Cardiac muscle cell (in vitro differentiated cells and primary cell): Measurements from ENCODE around the gene LIX1. TPM values are rescaled to one million over a fixed set of nuclear protein-coding genes. Genes with fewer than 3 reads are reported as not detected.
A peak's percentile ranks its signal among the peaks of the same experiment; 100 is the strongest.
"Not testable (repeated sequence)": the region's sequence is repeated elsewhere in the genome, so short reads cannot be mapped to it uniquely, and the experiment has no call there.

ENCODE experiments used
- DNase-seq, 2 donors: peaks; one replicate each; pipeline versions ENCODE4 v3.0.0 to v3.0.0-alpha.2; 2010 to 2017; ENCODE audit warnings: low read depth in 1 of 2, low spot score in 1 of 2
- H3K27ac ChIP-seq: fragments of 200-600 bp; sonication (generic); 2 replicates; pipeline ENCODE4 v1.5.1; 2016
- H3K27me3 ChIP-seq: fragments of 200-600 bp; sonication (generic); 2 replicates; pipeline ENCODE4 v1.6.0; 2016; ENCODE audit warnings: control low read depth
- H3K36me3 ChIP-seq: fragments of 200-600 bp; sonication (generic); 2 replicates; pipeline ENCODE4 v1.5.1; 2016; ENCODE audit warnings: control low read depth
- H3K4me1 ChIP-seq: fragments of 200-600 bp; sonication (generic); 2 replicates; pipeline ENCODE4 v1.8.1; 2017; ENCODE audit warnings: low read depth, mild to moderate bottlenecking, mixed run types
- H3K4me3 ChIP-seq: fragments of 200-600 bp; sonication (generic); 2 replicates; pipeline ENCODE4 v1.5.1; 2016; ENCODE audit warnings: mild to moderate bottlenecking
- H3K9me3 ChIP-seq: fragments of 200-600 bp; sonication (generic); 2 replicates; pipeline ENCODE4 v1.5.1; 2017; ENCODE audit warnings: low read depth, mild to moderate bottlenecking, control low read depth
- CTCF ChIP-seq: IDR thresholded peaks from 2 replicates; pipeline ENCODE4 v1.5.1; 2012; ENCODE audit warnings: low read depth, mild to moderate bottlenecking, low read length
- polyA plus RNA-seq: library from polyadenylated mRNA; unstranded; fragments of >200 nt; fragmentation: Nextera tagmentation; extraction: Ambion mirVana; gene quantifications from 2 replicates; pipeline ENCODE4 v1.2.1, GENCODE V29; 2016
- total RNA-seq: library from RNA; depleted of rRNA; stranded (reverse); fragments of >200 nt; gene quantifications from 2 replicates; pipeline ENCODE4 v1.2.3, GENCODE V29; 2016

Gene LIX1
- total and polyA plus RNA-seq, 2 experiments from 2014 or later, result 68.1 to 96.0 TPM

DNA sequence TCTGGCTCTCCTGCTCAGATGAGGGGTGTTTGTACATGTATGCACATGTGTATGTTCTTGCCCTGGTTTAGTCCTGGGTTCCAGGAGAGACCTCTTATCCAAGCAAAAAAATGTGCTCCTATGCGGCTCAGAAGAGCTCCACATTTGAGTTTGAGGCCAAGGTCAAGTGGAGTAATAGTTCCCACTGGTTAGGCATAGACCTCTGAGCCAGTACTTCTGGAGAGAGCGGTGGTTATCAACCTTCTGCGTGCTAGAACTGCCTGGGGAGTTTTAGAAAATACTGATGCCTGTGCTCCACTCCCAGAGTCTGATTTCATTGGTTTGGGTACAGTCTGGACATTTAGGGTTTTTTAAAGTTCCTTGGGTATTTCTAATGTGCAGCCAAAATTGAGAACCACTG, 51.5 kb downstream of the LIX1 start:
- H3K4me3 ChIP-seq, result no peak overlapping the region
- peak overlapping the region; percentile 31 for H3K27ac ChIP-seq
- no peaks in the 10 kb centered on the region for H3K9me3 ChIP-seq
- H3K36me3 ChIP-seq, result peaks cover 18% of the 10 kb centered on the region
- H3K27me3 ChIP-seq, result no peaks in the 10 kb centered on the region
- H3K4me1 ChIP-seq, result peaks cover 7% of the 10 kb centered on the region
- no peak for TF ChIP-seq CTCF
- no peak for DNase-seq

DNA sequence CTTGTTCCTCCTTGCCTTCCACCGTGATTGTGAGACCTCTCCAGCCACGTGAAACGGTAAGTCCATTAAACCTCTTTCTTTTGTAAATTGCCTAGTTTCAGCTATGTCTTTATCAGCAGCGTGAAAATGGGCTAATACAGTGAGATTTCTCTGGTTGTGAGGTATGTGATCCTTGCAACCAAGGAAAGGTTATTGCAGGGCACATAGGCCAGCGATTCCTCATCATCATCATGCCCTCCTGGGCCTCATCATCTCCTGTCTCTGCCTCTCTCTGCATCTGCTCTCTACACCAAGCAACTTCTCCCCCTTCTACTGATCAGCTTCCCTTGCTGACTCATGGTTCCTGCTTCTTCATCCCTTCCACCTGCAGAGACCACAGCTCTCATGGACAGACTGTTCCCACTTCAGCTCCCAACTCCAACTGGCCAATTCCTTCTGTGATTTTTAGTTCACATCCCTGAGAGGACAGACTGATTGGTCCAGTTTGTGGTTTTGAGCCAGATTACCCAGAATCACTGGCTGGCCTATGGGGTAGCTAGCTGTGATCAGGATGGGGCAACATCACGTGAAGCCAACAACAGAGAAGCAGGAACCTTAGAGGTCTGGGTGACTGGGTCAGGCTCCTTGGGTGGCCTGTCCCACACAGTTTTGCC, 53.1 kb downstream of the LIX1 start:
- Histone ChIP-seq H3K4me1 (peaks cover 7% of the 10 kb centered on the region), H3K4me3 (no peak overlapping the region), H3K36me3 (peaks cover 7% of the 10 kb centered on the region), H3K27ac (no peak overlapping the region), H3K27me3 (no peaks in the 10 kb centered on the region), H3K9me3 (no peaks in the 10 kb centered on the region)
- TF ChIP-seq CTCF, result no peak
- no peak for DNase-seq

GRCh38 chr5:97088774-97089148, 53.6 kb downstream of the LIX1 start:
- DNase-seq, result no peak
- Histone ChIP-seq H3K27ac (no peak overlapping the region), H3K9me3 (no peaks in the 10 kb centered on the region), H3K27me3 (no peaks in the 10 kb centered on the region), H3K36me3 (peaks cover 2% of the 10 kb centered on the region), H3K4me1 (peaks cover 7% of the 10 kb centered on the region), H3K4me3 (no peak overlapping the region)
- no peak for TF ChIP-seq CTCF

- no peak for DNase-seq
- TF ChIP-seq CTCF, result no peak
- Histone ChIP-seq H3K27me3 (no peaks in the 10 kb centered on the region), H3K4me3 (no peak overlapping the region), H3K4me1 (peaks cover 7% of the 10 kb centered on the region), H3K27ac (peak overlapping the region; percentile 35), H3K36me3 (no peaks in the 10 kb centered on the region), H3K9me3 (no peaks in the 10 kb centered on the region)
These were observed 55.3 kb downstream of the LIX1 start for GRCh38 chr5:97087138-97087537.

GRCh38 chr5:97085459-97086181, 56.8 kb downstream of the LIX1 start:
- no peak for DNase-seq
- no peak for TF ChIP-seq CTCF
- Histone ChIP-seq H3K4me1 (peaks cover 4% of the 10 kb centered on the region), H3K9me3 (no peaks in the 10 kb centered on the region), H3K27ac (no peak overlapping the region), H3K36me3 (no peaks in the 10 kb centered on the region), H3K4me3 (no peak overlapping the region), H3K27me3 (no peaks in the 10 kb centered on the region)

GRCh38 chr5:97084782-97085458, 57.5 kb downstream of the LIX1 start:
- not testable (repeated sequence) for H3K36me3 ChIP-seq, H3K4me3 ChIP-seq, H3K4me1 ChIP-seq, DNase-seq, H3K27ac ChIP-seq, H3K27me3 ChIP-seq, H3K9me3 ChIP-seq
